Measurements from ENCODE around the gene HYPK.

HYPK gene

DNA sequence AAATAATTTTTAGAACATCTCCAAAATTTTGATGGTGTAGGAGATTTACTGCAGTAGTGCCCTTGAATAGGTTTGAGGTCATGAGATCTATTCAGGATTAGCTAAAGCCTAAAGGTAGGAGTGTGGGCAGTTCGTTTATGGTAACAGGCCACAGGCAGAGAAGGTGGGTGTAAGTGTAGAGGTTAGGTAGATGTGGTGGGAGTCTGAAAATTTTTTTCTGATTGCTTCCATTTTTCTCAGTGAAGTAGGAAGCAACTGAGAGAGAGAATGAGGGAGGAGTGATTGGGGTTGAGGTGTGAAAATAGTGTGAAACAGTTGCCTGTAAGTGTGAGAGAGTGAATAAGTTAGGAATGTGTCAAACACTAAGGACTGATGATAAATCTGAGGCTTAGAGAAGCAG is 21.4 kb upstream of the HYPK start:
- no peak for DNase-seq (ENCODE audit: low read depth, low spot score)
- TF ChIP-seq, protein P1, sequence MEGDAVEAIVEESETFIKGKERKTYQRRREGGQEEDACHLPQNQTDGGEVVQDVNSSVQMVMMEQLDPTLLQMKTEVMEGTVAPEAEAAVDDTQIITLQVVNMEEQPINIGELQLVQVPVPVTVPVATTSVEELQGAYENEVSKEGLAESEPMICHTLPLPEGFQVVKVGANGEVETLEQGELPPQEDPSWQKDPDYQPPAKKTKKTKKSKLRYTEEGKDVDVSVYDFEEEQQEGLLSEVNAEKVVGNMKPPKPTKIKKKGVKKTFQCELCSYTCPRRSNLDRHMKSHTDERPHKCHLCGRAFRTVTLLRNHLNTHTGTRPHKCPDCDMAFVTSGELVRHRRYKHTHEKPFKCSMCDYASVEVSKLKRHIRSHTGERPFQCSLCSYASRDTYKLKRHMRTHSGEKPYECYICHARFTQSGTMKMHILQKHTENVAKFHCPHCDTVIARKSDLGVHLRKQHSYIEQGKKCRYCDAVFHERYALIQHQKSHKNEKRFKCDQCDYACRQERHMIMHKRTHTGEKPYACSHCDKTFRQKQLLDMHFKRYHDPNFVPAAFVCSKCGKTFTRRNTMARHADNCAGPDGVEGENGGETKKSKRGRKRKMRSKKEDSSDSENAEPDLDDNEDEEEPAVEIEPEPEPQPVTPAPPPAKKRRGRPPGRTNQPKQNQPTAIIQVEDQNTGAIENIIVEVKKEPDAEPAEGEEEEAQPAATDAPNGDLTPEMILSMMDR (IDR thresholded peaks at IDR 0.05; ENCODE audit: low read depth, low read length), result no peak
- H3K4me3 ChIP-seq (ENCODE audit: low read depth, low read length), result no peak overlapping the region
- in situ Hi-C loops (cut with HindIII; ENCODE audit: low sequenced_read_pairs), result no loop called here

- DNase-seq (ENCODE audit: low read depth, low spot score), result no peak
- in situ Hi-C loops (cut with HindIII; ENCODE audit: low sequenced_read_pairs), result no loop called here
- H3K4me3 ChIP-seq (ENCODE audit: low read depth, low read length), result no peak overlapping the region
- TF ChIP-seq, protein P1 (IDR thresholded peaks at IDR 0.05; ENCODE audit: low read depth, low read length), result no peak
These were observed 11.0 kb upstream of the HYPK start for GRCh38 chr15:43789409-43789808.

DNA sequence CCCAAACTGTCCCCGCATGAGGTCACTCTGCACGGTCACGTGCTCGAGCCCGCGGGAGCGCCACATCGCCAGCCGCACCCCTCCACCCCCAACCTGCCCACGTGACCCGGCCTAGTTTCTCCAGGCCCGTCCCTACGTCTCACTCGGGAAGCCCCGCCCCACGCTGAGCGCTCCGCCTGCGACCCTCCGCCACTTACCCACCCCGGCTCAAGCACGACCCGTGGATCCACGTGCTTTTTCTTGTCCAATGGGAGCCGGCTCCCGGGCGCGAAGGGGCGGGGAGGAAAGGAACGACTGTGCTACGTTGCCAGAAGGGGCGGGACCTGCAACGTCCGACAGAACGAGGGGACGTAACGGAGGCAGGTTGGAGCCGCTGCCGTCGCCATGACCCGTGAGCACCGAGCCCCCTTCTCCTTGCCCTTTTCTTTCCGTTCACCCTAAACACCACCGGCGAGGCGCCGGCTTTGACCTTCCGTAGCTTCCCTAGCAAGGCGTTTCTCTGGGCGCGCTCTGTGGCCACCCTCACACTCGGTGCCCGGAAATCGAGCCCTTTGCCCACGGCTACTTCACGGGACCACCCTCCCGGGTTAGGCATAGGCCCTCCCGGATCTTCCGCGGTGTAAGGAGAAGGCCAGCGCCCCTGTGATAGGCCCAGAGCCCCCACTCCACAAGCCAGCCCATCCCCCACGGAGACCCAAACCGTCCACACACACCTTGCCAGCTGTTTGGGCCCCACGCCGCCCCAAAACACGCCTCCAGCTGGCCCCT is 8.2 kb upstream of the HYPK start, which contains the start of gene SERF2:
Gene SERF2, plus strand, starts transcription at position 328 of the 768 bp plus-strand sequence. Its CDS starts 57 bp downstream, at position 385.
- H3K4me3 ChIP-seq (ENCODE audit: low read depth, low read length), result peak within 1 kb of the TSS; percentile 81
- TF ChIP-seq, protein P1 (IDR thresholded peaks at IDR 0.05; ENCODE audit: low read depth, low read length), result no peak
- DNase-seq (ENCODE audit: low read depth, low spot score), result peak; percentile 100
- in situ Hi-C loops (cut with HindIII; ENCODE audit: low sequenced_read_pairs), result no loop called here

GRCh38 chr15:43792761-43793476 is 7.5 kb upstream of the HYPK start:
- TF ChIP-seq, protein P1 (IDR thresholded peaks at IDR 0.05; ENCODE audit: low read depth, low read length), result no peak
- peak overlapping the region; percentile 81 for H3K4me3 ChIP-seq (ENCODE audit: low read depth, low read length)
- DNase-seq (ENCODE audit: low read depth, low spot score), result no peak
- in situ Hi-C loops (cut with HindIII; ENCODE audit: low sequenced_read_pairs), result no loop called here

DNA sequence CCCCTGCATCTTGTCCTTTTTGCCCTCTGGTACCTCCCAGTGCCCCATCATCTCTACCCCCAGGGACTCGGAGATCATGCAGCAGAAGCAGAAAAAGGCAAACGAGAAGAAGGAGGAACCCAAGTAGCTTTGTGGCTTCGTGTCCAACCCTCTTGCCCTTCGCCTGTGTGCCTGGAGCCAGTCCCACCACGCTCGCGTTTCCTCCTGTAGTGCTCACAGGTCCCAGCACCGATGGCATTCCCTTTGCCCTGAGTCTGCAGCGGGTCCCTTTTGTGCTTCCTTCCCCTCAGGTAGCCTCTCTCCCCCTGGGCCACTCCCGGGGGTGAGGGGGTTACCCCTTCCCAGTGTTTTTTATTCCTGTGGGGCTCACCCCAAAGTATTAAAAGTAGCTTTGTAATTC is 6.8 kb upstream of the HYPK start:
- in situ Hi-C loops (cut with HindIII; ENCODE audit: low sequenced_read_pairs), result no loop called here
- TF ChIP-seq, protein P1 (IDR thresholded peaks at IDR 0.05; ENCODE audit: low read depth, low read length), result no peak
- DNase-seq (ENCODE audit: low read depth, low spot score), result no peak
- peak overlapping the region; percentile 81 for H3K4me3 ChIP-seq (ENCODE audit: low read depth, low read length)

GRCh38 chr15:43794269-43795037 is 5.9 kb upstream of the HYPK start:
- no peak overlapping the region for H3K4me3 ChIP-seq (ENCODE audit: low read depth, low read length)
- in situ Hi-C loops (cut with HindIII; ENCODE audit: low sequenced_read_pairs), result no loop called here
- TF ChIP-seq, protein P1 (IDR thresholded peaks at IDR 0.05; ENCODE audit: low read depth, low read length), result no peak
- peak; percentile 41 for DNase-seq (ENCODE audit: low read depth, low spot score)
